Muscle layer of colon (tissue), 2 donors: ENCODE results near the gene VSTM2A.

ENCODE experiments used
- H3K27ac ChIP-seq: one replicate; pipeline ENCODE4 v1.7.0; 2013; ENCODE audit warnings: low read depth, mild to moderate bottlenecking, low read length, moderate library complexity
- H3K27me3 ChIP-seq, 2 donors: one replicate each; pipeline ENCODE4 v1.7.0; 2013; ENCODE audit warnings: low read length in 2 of 2, mild to moderate bottlenecking in 2 of 2; ENCODE audit not compliant: insufficient read depth in 2 of 2, control insufficient read depth in 1 of 2
- H3K36me3 ChIP-seq: one replicate; pipeline ENCODE4 v1.7.0; 2013; ENCODE audit warnings: mild to moderate bottlenecking, low read length; ENCODE audit not compliant: insufficient read depth
- H3K4me1 ChIP-seq: one replicate; pipeline ENCODE4 v1.7.0; 2013; ENCODE audit warnings: mild to moderate bottlenecking, low read length; ENCODE audit not compliant: insufficient read depth
- H3K4me3 ChIP-seq, 2 donors: one replicate each; pipeline ENCODE4 v1.7.0; 2013; ENCODE audit warnings: low read length in 2 of 2, low read depth in 1 of 2, mild to moderate bottlenecking in 1 of 2, moderate library complexity in 1 of 2
- H3K9ac ChIP-seq: one replicate; pipeline ENCODE4 v1.7.0; 2013; ENCODE audit warnings: low read length
- H3K9me3 ChIP-seq: one replicate; pipeline ENCODE4 v1.7.0; 2013; ENCODE audit warnings: mild to moderate bottlenecking, low read length
- donor health status: abdominal sarcoma.
- donor health status: Adenocarcinoma of cecum.

Gene VSTM2A

GRCh38 chr7:54556121-54556520 lies 13.9 kb downstream of the VSTM2A start:
- Histone ChIP-seq H3K4me3 (no peak overlapping the region), H3K9ac (no peak overlapping the region), H3K27me3 (no peaks in the 10 kb centered on the region), H3K4me1 (no peaks in the 10 kb centered on the region), H3K9me3 (no peaks in the 10 kb centered on the region), H3K27ac (no peak overlapping the region), H3K36me3 (no peaks in the 10 kb centered on the region)

- no peak overlapping the region for H3K9ac ChIP-seq
- no peaks in the 10 kb centered on the region for H3K27me3 ChIP-seq
- H3K4me3 ChIP-seq: no peak overlapping the region
- H3K4me1 ChIP-seq: no peaks in the 10 kb centered on the region
- H3K36me3 ChIP-seq: no peaks in the 10 kb centered on the region
- no peak overlapping the region for H3K27ac ChIP-seq
- no peaks in the 10 kb centered on the region for H3K9me3 ChIP-seq
Observed at GRCh38 chr7:54559401-54559800, 17.2 kb downstream of the VSTM2A start.

GRCh38 chr7:54560198-54560597 lies 18.0 kb downstream of the VSTM2A start:
- no peak overlapping the region for H3K27ac ChIP-seq
- H3K27me3 ChIP-seq: no peaks in the 10 kb centered on the region
- H3K9me3 ChIP-seq: no peaks in the 10 kb centered on the region
- H3K9ac ChIP-seq: no peak overlapping the region
- no peaks in the 10 kb centered on the region for H3K36me3 ChIP-seq
- H3K4me1 ChIP-seq: no peaks in the 10 kb centered on the region
- no peak overlapping the region for H3K4me3 ChIP-seq

DNA sequence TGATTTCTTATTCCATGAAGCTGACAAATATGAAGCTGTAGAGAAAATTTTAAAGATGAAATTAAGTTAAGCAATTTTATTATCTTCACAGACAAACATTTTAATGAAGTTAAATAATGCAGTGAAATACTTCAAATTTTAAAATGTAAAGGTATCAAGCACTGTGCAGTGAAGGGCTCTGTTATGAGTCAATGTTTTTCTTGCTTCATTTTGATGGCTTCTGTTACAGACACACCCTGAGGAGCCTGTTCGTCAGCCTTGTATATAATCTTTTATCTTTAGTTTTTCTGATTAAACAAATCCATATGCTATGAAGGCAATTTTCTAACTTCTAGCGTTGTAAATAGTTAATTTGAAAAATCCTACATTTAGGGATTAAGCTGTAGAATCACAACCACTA lies 18.5 kb downstream of the VSTM2A start:
- Histone ChIP-seq H3K36me3 (no peaks in the 10 kb centered on the region), H3K27ac (no peak overlapping the region), H3K4me3 (no peak overlapping the region)

DNA sequence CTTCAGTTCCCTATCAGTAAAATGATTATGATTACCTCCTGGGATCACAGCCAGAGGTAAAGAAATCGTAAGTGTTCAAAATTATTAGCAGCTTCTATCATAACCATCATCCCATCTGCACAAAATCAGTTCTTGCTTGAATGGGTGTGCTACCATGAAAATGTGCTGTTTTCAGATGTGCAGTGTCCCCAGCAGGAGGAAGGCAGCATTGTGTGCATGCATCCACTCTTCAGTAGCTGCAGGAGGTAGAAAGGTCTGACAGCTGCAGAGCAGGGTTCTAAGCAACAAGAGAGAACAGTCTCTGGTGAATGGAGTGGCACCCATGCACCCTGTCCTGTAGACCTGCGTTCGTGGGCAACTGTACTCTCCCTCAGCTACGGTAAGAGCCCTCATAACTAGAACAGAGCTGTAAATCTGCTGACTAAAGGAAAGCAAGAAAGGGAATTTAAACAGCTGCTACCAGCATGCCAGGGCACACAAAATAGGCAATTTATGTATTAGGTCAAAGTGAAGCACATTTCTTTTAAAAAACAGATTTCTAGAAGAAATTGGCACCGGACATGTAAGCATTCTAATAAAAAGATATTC lies 21.2 kb downstream of the VSTM2A start:
- Histone ChIP-seq H3K9me3 (no peaks in the 10 kb centered on the region), H3K27ac (no peak overlapping the region)

More for the DNA sequence above, 18.5 kb downstream of the VSTM2A start:
- no peaks in the 10 kb centered on the region for H3K9me3 ChIP-seq
- no peak overlapping the region for H3K9ac ChIP-seq
- no peaks in the 10 kb centered on the region for H3K4me1 ChIP-seq
- H3K27me3 ChIP-seq: no peaks in the 10 kb centered on the region

DNA sequence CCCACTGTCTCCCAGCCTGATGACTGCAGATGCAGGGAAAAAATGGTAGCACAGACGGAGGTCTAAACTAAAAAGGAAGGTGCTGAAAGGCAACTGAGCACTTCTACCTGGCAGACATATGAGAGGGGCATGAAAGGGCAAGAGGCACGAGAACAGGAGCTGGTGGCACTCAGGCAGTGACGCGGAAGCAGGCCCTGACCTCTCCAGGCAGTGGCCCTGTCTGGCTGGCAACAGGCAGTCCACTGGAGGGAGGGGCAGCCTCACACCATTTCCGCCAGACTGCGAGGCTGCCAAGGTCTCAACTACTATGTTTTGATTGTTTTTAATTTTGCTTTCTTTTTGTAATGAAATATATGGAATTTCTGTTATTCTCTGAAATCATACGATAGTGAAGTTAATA lies 23.3 kb downstream of the VSTM2A start:
- H3K9ac ChIP-seq: no peak overlapping the region
- H3K4me1 ChIP-seq: no peaks in the 10 kb centered on the region
- no peaks in the 10 kb centered on the region for H3K36me3 ChIP-seq
- no peak overlapping the region for H3K4me3 ChIP-seq
- H3K9me3 ChIP-seq: no peaks in the 10 kb centered on the region
- no peak overlapping the region for H3K27ac ChIP-seq
- no peaks in the 10 kb centered on the region for H3K27me3 ChIP-seq

More for the DNA sequence above, 21.2 kb downstream of the VSTM2A start:
- no peaks in the 10 kb centered on the region for H3K4me1 ChIP-seq
- no peaks in the 10 kb centered on the region for H3K27me3 ChIP-seq
- no peak overlapping the region for H3K4me3 ChIP-seq
- H3K36me3 ChIP-seq: no peaks in the 10 kb centered on the region
- H3K9ac ChIP-seq: no peak overlapping the region

DNA sequence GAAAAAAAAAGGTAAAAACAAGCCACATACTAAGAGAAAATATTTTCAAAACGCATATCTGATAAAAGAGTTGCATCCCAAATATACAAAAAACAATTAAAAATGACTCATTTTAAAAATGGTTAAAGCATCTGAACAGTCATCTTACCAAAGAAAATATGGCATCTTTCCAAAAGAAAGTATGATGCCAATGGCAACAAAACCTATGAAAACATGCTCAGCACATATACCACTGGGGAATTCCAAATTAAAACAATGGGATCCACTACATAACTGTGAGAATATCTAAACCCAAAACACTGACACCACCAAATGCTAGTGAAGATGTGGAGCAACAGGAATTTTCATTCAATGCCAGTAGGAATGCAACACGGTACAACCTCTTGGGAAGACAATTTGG lies 39.3 kb downstream of the VSTM2A start:
- H3K27me3 ChIP-seq: no peaks in the 10 kb centered on the region
- H3K4me3 ChIP-seq: no peak overlapping the region
- H3K9me3 ChIP-seq: no peaks in the 10 kb centered on the region
- no peaks in the 10 kb centered on the region for H3K4me1 ChIP-seq
- H3K27ac ChIP-seq: no peak overlapping the region
- no peaks in the 10 kb centered on the region for H3K36me3 ChIP-seq
- H3K9ac ChIP-seq: no peak overlapping the region

GRCh38 chr7:54591404-54592386 lies 49.5 kb downstream of the VSTM2A start:
- Histone ChIP-seq H3K9ac (no peak overlapping the region), H3K27ac (no peak overlapping the region), H3K9me3 (no peaks in the 10 kb centered on the region), H3K4me1 (no peaks in the 10 kb centered on the region), H3K36me3 (no peaks in the 10 kb centered on the region), H3K4me3 (no peak overlapping the region), H3K27me3 (no peaks in the 10 kb centered on the region)

DNA sequence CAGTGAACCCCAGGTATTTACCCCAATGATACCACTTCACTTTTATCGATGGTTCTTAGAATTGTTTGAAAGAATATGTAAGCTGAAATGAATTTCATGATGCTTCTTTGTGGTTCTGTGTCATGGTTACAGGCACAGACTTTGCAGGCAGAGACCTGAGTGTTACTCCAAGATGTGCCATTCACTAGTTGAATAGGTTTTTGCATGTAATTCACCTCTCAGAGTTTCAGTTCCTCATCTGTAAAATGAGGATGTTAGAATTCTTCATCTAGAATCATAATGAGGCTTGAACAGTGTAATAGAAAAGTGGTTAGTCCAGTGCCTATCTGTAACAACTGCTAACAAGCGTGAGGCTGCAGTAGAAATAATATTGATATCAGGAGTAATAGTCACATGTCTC lies 54.6 kb downstream of the VSTM2A start:
- no peak overlapping the region for H3K27ac ChIP-seq
- no peaks in the 10 kb centered on the region for H3K4me1 ChIP-seq
- H3K9me3 ChIP-seq: no peaks in the 10 kb centered on the region
- H3K4me3 ChIP-seq: no peak overlapping the region
- no peaks in the 10 kb centered on the region for H3K27me3 ChIP-seq
- H3K36me3 ChIP-seq: no peaks in the 10 kb centered on the region
- H3K9ac ChIP-seq: no peak overlapping the region

DNA sequence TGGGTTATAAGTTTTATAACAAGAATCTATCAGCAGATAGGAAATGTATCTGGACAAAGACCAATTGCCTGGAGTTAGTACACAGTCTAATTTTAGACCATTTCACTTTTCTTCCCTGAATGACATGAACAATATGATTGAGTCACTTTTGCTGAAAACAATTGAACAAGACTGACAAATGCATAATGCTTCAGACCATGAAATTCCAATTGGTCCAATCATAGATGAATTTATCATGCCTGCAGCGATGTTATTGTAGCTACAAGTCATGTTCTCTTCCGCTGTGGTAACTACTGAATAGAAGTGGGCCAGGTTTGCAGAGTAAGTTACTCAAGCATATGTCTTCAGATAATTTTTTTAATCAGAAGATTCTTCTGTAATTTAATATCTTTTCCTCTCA lies 73.4 kb downstream of the VSTM2A start:
- H3K9ac ChIP-seq: no peak overlapping the region
- no peaks in the 10 kb centered on the region for H3K9me3 ChIP-seq
- H3K4me3 ChIP-seq: no peak overlapping the region
- H3K36me3 ChIP-seq: no peaks in the 10 kb centered on the region
- H3K27me3 ChIP-seq: no peaks in the 10 kb centered on the region
- no peaks in the 10 kb centered on the region for H3K4me1 ChIP-seq
- H3K27ac ChIP-seq: no peak overlapping the region
